Stimulated activated memory B cell treated with anti-CD40 and anti-IgM and Interleukin-4, amounts not matched to agents 10 μg/mL and 1 μg/mL and 100 μg/mL, for 72 hours (primary cell): Measurements from ENCODE around the gene CPNE4.

ENCODE experiments used
- ATAC-seq: fragments of 150-1000 bp; cut with Tn5 transposase; 2 replicates; pipeline ENCODE4 v1.10.0; 2021
- H3K27ac Mint-ChIP-seq: one replicate; pipeline ENCODE4 v1.8.0; 2022; ENCODE audit warnings: mild to moderate bottlenecking, mixed read lengths
- H3K27me3 Mint-ChIP-seq: one replicate; pipeline ENCODE4 v1.8.0; 2022; ENCODE audit warnings: mixed read lengths
- H3K36me3 Mint-ChIP-seq: one replicate; pipeline ENCODE4 v1.8.0; 2022; ENCODE audit warnings: mixed read lengths
- H3K4me1 Mint-ChIP-seq: one replicate; pipeline ENCODE4 v1.8.0; 2022; ENCODE audit warnings: mixed read lengths
- H3K4me3 Mint-ChIP-seq: one replicate; pipeline ENCODE4 v1.8.0; 2022; ENCODE audit warnings: mild to moderate bottlenecking, moderate library complexity, mixed read lengths
- H3K9me3 Mint-ChIP-seq: one replicate; pipeline ENCODE4 v1.8.0; 2022; ENCODE audit warnings: mixed read lengths

CPNE4 gene

DNA sequence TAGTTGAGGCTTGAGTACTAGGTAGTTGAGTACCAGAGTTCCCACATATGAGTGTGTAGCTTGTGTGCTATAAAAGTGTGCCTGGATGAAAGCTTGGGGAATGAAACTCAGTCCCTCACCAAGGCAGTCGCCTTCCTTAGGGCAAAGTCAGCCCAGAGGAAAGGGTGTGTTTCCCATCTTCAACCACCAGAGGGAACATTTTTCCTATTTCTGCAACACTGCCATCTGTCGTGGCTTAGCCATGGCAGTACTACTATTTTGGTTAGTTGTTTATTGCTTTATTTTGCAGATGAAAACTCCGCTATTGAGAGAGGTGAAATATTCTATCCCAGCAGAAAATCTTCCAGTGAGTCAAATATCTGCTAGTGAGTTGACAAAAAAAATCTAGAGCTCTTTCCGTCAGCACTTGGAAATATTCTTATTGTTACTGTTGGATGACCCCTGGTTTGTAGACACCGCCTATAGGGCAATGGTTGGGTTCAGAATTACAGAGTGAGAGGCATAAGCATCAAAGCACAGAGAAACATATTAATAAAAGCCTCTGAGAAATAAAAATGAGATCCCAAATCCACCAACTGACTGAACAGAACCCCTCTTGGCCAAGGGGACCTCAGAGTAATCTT, 239.9 kb downstream of the CPNE4 start:
- ATAC-seq = no peak
- Mint-ChIP-seq H3K27me3 (peaks cover 27% of the 10 kb centered on the region), H3K9me3 (no peaks in the 10 kb centered on the region), H3K4me1 (peaks cover 22% of the 10 kb centered on the region), H3K36me3 (no peaks in the 10 kb centered on the region), H3K27ac (no peak overlapping the region), H3K4me3 (no peak overlapping the region)

DNA sequence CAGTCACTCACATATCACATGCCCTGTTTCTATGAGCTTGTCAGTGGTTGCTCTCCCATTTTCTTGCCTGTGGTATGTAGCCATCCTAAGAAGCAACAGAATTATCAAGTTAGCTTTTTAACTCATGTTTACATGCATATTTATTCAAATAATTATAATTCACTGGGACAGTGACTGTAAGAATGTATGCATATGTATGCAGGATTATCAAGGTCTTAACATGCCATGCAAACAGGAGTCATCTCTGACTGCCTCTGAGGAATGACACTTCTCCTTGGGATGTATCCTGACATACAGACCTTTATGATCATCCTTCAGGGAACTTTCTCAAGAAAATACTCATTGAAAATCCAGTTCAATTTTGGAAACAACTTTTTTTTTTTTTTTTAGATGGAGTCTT, 240.9 kb downstream of the CPNE4 start:
- no peak overlapping the region for H3K27ac Mint-ChIP-seq
- H3K36me3 Mint-ChIP-seq = no peaks in the 10 kb centered on the region
- H3K4me3 Mint-ChIP-seq = no peak overlapping the region
- peaks cover 27% of the 10 kb centered on the region for H3K27me3 Mint-ChIP-seq
- H3K9me3 Mint-ChIP-seq = no peaks in the 10 kb centered on the region
- peaks cover 22% of the 10 kb centered on the region for H3K4me1 Mint-ChIP-seq
- no peak for ATAC-seq

DNA sequence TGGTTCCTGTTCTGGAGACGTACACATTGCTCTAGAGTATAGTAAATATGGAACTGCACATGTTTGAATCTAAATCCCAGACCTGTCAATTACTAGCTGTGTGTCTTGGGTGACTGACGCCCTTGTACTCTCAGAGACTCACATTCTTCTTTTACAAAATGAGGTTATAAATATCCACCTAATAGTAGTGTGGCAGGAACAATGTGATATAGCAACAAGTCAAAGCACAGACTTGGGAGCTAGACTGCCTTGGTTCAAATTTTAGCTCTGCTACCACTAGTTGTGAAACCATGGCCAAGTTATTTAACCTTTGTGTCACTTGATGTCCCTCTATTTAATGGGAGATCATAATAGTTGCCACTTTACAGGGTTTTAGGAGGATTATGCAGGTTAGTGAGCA, 245.6 kb downstream of the CPNE4 start:
- no peaks in the 10 kb centered on the region for H3K27me3 Mint-ChIP-seq
- H3K9me3 Mint-ChIP-seq = peaks cover 6% of the 10 kb centered on the region
- H3K27ac Mint-ChIP-seq = no peak overlapping the region
- ATAC-seq = no peak
- peaks cover 5% of the 10 kb centered on the region for H3K36me3 Mint-ChIP-seq
- H3K4me3 Mint-ChIP-seq = no peak overlapping the region
- no peaks in the 10 kb centered on the region for H3K4me1 Mint-ChIP-seq

DNA sequence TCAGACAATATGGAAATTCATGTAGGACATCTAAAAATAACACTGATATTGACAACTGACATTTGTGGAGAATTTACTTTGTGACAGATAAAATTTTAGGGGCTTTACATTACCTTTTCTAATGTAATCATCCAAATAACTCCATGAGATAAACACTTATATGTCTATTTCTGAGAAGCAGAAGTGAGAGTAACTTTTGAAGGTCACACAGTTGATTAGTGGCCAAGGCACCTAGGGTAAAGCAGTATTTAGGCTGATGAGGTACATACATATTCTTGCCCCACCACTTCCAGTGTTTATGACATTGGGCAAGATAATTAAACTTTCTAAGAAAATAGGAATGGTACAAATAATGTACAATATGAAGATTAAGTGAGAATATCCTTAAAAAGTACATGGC, 248.4 kb downstream of the CPNE4 start:
- no peaks in the 10 kb centered on the region for H3K27me3 Mint-ChIP-seq
- H3K4me1 Mint-ChIP-seq = no peaks in the 10 kb centered on the region
- no peak for ATAC-seq
- peaks cover 6% of the 10 kb centered on the region for H3K9me3 Mint-ChIP-seq
- H3K27ac Mint-ChIP-seq = no peak overlapping the region
- no peak overlapping the region for H3K4me3 Mint-ChIP-seq
- peaks cover 5% of the 10 kb centered on the region for H3K36me3 Mint-ChIP-seq

DNA sequence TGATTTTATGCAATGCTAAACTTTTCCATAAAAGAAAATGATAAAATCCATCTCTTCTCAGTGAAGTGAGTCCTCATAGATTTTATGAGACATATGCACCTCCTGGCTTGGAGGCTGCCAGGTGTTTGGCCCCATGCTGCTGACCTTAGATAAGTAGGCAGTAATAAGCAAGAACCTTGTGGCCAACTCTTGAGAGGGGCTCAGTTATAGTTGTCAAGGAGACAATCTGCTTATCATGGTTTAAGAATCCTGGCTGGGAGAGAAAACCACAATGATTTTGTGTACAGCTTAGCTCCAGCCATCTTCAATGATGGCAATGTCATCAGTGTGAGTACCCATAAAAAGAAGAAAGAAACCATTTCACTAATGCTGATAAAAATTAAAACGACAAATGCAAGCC, 252.1 kb downstream of the CPNE4 start:
- Mint-ChIP-seq H3K4me1 (no peaks in the 10 kb centered on the region), H3K36me3 (peaks cover 5% of the 10 kb centered on the region), H3K27me3 (no peaks in the 10 kb centered on the region), H3K27ac (no peak overlapping the region), H3K4me3 (no peak overlapping the region), H3K9me3 (peaks cover 17% of the 10 kb centered on the region)
- ATAC-seq = no peak

DNA sequence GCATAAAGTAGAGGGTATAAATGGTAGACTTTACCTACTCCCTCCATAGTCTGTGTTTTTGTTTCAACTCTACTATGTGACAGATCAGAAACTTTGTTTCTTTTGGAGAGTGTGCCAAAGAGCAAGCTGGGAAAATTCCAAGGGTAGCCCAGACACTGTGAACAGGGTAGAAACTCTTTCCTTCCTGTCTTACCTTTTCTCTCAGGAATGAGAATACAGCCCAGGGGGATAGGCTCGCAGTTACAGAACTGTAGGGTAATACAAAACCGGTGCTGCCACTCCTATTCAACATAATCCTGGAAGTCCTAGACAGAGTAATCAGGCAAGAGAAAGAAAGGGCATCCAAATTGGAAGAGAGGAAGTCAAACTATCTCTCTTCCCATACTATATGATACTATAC, 256.3 kb downstream of the CPNE4 start:
- peaks cover 14% of the 10 kb centered on the region for H3K9me3 Mint-ChIP-seq
- H3K4me3 Mint-ChIP-seq = no peak overlapping the region
- ATAC-seq = no peak
- H3K4me1 Mint-ChIP-seq = no peaks in the 10 kb centered on the region
- H3K27me3 Mint-ChIP-seq = no peaks in the 10 kb centered on the region
- H3K36me3 Mint-ChIP-seq = no peaks in the 10 kb centered on the region
- H3K27ac Mint-ChIP-seq = no peak overlapping the region

DNA sequence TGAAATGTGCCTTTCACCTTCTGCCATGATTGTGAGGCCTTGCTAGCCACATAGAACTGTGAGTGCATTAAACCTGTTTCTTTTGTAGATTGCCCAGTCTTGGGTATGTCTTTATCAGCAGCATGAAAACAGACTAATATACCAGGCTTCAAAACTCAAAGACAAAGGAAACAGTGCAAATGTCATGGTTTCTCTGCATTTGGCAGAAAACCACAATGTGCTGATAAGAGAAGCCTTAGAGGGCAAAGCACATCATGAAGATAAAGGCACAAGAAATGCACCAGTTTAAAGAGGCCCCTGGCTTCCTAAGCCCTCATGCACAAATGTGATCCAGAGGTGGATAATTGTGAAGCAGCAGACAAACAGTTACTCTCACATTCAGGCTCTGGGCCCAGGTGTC, 259.2 kb downstream of the CPNE4 start:
- Mint-ChIP-seq H3K27ac (no peak overlapping the region), H3K9me3 (peaks cover 13% of the 10 kb centered on the region), H3K4me3 (no peak overlapping the region), H3K36me3 (no peaks in the 10 kb centered on the region), H3K27me3 (peaks cover 8% of the 10 kb centered on the region), H3K4me1 (no peaks in the 10 kb centered on the region)
- no peak for ATAC-seq

DNA sequence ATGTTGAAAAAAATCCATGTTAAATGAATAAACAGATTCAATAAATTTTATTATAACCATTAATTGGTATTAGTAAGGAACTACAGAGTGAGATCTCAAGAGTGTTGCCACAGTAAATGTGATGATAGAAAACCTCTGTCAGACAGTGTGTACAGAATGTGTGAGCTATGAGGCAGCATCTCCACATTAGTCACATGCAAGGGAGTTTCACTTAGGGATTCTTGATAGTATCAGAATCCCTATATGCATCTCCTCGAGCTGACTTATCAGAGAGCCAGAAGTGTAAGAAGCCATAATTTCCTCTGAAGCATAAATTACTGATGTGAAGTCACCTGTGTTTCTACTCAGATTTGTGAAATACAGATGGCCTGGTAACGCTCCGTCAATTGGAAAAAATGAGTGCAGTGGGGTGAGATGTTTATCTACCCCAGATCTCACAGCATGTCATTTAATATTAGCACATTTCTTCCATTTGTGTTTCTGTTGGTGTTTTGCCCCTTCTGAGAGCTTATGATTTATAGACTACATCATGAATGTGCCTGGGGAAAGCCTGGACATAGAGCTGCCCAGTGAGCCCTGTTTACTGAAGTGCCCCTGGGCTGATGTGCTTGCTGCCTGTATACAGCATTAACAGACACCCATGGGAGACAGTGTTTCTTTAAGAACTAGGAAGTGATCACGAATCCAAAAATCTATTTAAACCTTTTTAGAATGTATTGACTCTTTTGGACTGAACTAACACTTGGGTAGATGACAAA, 262.4 kb downstream of the CPNE4 start:
- Mint-ChIP-seq H3K36me3 (no peaks in the 10 kb centered on the region), H3K27ac (no peak overlapping the region), H3K9me3 (peaks cover 3% of the 10 kb centered on the region), H3K27me3 (peaks cover 8% of the 10 kb centered on the region), H3K4me1 (no peaks in the 10 kb centered on the region), H3K4me3 (no peak overlapping the region)
- no peak for ATAC-seq

DNA sequence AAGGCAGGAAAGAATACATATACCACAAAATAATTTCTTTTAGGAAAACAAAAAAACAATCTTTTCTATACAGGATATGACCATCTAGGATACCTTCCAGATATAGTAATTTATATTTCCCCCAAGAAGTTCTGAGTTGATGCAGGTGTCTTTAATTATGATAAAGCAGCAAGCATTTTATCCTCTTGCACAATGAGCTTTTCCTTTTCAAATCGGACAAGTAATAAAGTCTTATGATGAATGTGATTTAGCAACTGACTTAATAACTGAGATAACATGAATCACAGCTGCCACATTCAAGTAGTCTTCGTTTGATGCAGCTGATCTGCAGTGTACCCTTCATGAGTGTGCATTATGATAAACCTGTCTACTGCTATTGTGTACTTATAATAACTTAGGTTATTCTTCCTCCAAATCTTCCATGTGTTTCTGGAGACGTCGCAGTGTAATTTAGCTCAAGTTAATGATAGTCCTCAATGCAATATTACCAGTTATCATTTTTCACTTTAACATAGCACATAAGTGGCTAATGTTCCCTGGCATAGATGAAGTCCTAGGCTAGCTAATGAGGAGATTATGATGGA, 271.7 kb downstream of the CPNE4 start:
- H3K4me3 Mint-ChIP-seq = no peak overlapping the region
- no peak overlapping the region for H3K27ac Mint-ChIP-seq
- peaks cover 3% of the 10 kb centered on the region for H3K9me3 Mint-ChIP-seq
- no peak for ATAC-seq
- H3K27me3 Mint-ChIP-seq = peaks cover 7% of the 10 kb centered on the region
- no peaks in the 10 kb centered on the region for H3K36me3 Mint-ChIP-seq
- no peaks in the 10 kb centered on the region for H3K4me1 Mint-ChIP-seq

DNA sequence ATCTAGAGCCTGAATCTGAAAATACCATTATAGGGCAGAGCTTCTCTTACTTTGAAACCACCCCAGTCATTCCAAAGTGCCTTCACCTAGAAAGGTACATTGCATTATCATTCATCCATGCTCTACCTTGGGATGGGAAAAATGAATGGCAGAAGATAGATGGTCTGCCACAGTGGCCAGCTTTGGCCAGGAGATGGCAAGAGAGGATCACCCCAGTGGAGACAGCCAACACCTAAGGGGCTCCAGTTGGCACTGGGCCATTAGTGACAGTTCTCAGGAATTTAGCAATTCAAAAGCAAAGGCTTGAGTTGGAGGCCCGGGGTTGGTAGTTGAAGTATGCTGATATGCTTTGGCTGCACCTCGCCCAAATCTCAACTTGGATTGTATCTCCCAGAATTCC, 278.4 kb downstream of the CPNE4 start:
- peaks cover 11% of the 10 kb centered on the region for H3K9me3 Mint-ChIP-seq
- peaks cover 25% of the 10 kb centered on the region for H3K27me3 Mint-ChIP-seq
- H3K4me3 Mint-ChIP-seq = no peak overlapping the region
- H3K27ac Mint-ChIP-seq = no peak overlapping the region
- H3K36me3 Mint-ChIP-seq = no peaks in the 10 kb centered on the region
- ATAC-seq = no peak
- H3K4me1 Mint-ChIP-seq = no peaks in the 10 kb centered on the region

DNA sequence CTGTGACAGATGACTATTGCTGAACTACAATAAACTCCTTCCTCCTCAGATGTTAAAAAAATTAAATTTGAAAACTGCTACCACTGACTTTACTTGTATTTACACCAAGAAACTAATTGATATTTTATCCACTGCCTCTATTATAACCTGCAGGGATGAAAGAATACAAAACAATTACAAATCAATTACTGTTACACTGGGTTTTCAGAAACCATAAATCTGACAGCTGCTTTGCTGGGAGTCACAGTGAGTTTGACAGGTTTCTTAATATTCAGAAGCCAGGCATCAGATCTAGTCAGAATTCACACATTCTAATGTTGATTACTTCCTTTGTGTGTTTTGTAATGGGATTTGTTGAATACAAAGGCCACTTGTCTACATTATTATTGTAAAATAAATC, 279.4 kb downstream of the CPNE4 start:
- H3K27me3 Mint-ChIP-seq = peaks cover 29% of the 10 kb centered on the region
- no peaks in the 10 kb centered on the region for H3K4me1 Mint-ChIP-seq
- no peak overlapping the region for H3K27ac Mint-ChIP-seq
- no peaks in the 10 kb centered on the region for H3K36me3 Mint-ChIP-seq
- peaks cover 11% of the 10 kb centered on the region for H3K9me3 Mint-ChIP-seq
- H3K4me3 Mint-ChIP-seq = no peak overlapping the region
- no peak for ATAC-seq

DNA sequence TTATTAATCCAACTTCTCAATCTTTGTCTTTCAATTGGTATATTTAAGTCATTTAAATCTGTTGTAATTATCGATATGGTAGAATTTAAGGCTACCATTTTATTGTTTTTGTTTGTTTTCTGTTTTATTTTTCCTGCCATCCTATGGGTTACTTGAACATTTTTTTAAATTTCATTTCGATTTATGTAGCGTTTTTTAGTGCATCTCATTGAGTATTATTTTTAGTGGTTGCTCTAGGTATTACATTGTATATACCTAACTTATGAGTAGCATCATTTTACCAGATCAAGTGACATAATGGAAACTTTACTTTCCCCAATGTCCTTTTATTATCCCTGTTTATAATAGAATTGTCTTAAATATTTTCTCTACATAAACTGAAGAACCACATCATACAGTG, 284.6 kb downstream of the CPNE4 start:
- H3K36me3 Mint-ChIP-seq = no peaks in the 10 kb centered on the region
- H3K4me3 Mint-ChIP-seq = no peak overlapping the region
- peaks cover 20% of the 10 kb centered on the region for H3K27me3 Mint-ChIP-seq
- no peak for ATAC-seq
- H3K27ac Mint-ChIP-seq = no peak overlapping the region
- H3K4me1 Mint-ChIP-seq = no peaks in the 10 kb centered on the region
- H3K9me3 Mint-ChIP-seq = peaks cover 6% of the 10 kb centered on the region

DNA sequence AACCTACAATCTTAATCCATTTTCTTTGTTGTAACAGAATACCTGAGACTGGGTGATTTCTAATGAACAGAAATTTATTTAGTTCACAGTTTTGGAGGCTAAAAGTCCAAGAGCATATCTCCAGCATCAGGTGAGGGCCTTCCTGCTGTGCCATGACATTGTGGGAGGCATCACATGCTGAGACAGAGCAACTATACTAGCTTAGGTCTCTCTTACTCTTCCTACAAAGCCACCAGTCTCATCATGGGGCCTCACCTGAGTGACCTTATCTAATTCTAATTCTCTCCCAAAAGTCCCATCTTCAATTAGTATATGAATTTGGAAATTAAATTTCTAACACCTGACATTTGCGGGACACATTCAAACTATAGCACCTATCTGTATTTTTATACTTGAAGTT, 285.0 kb downstream of the CPNE4 start:
- Mint-ChIP-seq H3K36me3 (no peaks in the 10 kb centered on the region), H3K9me3 (peaks cover 6% of the 10 kb centered on the region), H3K27me3 (peaks cover 20% of the 10 kb centered on the region), H3K4me3 (no peak overlapping the region), H3K27ac (no peak overlapping the region), H3K4me1 (no peaks in the 10 kb centered on the region)
- ATAC-seq = no peak

DNA sequence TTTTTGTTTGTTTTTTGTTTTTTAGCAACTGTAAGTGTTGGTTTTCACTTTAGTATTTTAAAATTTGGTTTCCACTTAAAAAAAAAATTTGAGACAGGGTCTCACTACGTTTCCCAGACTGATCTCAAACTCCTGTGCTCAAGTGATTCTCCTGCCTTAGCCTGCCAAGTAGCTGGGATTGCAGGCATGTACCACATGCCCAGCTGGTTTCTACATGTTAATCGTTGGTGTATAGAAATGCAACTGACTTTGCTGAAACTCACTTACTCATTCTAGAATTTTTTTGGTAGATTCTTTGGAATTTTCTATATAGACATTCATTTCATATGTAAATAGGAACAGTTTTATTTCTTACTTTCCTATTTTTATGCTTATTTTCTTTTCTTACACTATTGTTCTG, 287.3 kb downstream of the CPNE4 start:
- Mint-ChIP-seq H3K4me1 (no peaks in the 10 kb centered on the region), H3K27ac (no peak overlapping the region), H3K9me3 (peaks cover 6% of the 10 kb centered on the region), H3K36me3 (no peaks in the 10 kb centered on the region), H3K4me3 (no peak overlapping the region), H3K27me3 (peaks cover 11% of the 10 kb centered on the region)
- ATAC-seq = no peak

DNA sequence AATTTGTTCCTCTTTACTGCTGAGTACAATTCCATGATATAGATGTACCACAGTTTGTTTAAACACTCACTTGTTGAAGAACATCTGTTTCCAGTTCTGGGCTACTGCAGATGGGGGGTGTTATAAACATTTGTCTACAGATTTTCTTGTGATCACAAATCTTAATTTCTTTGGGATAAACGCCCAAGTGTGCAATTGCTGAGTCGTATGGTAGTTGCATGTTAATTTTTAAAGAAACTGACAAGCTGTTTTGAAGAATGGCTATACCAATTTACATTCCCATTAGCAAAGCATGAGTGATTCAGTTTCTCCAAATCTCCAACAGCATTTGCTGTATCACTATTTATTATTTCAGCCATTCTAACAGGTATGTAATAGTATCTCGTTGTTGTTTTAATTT, 290.0 kb downstream of the CPNE4 start:
- H3K27me3 Mint-ChIP-seq = no peaks in the 10 kb centered on the region
- no peak overlapping the region for H3K4me3 Mint-ChIP-seq
- no peak for ATAC-seq
- no peak overlapping the region for H3K27ac Mint-ChIP-seq
- peaks cover 6% of the 10 kb centered on the region for H3K9me3 Mint-ChIP-seq
- no peaks in the 10 kb centered on the region for H3K4me1 Mint-ChIP-seq
- H3K36me3 Mint-ChIP-seq = no peaks in the 10 kb centered on the region

DNA sequence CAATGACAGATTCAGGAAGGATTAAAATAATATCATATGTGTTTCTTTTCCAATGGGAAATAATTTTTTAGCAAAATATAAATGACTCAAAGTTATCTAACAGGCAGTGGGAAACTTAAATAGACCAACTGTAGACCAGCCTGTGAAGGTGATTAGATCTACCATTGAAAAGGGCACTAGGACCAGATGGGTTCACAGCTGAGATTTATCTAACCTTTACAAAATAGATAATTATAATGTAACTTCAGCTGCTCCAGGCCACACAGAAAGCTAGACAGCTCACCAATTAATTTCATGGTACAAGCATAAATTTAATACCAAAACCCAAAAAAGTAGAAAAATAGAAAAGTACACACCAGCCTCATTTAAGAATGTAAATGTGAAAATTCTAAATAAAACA, 291.7 kb downstream of the CPNE4 start:
- Mint-ChIP-seq H3K27ac (no peak overlapping the region), H3K4me1 (no peaks in the 10 kb centered on the region), H3K9me3 (peaks cover 6% of the 10 kb centered on the region), H3K27me3 (no peaks in the 10 kb centered on the region), H3K4me3 (no peak overlapping the region), H3K36me3 (no peaks in the 10 kb centered on the region)
- no peak for ATAC-seq
